ENCODE data around the gene CCND3.

CCND3 gene

DNA sequence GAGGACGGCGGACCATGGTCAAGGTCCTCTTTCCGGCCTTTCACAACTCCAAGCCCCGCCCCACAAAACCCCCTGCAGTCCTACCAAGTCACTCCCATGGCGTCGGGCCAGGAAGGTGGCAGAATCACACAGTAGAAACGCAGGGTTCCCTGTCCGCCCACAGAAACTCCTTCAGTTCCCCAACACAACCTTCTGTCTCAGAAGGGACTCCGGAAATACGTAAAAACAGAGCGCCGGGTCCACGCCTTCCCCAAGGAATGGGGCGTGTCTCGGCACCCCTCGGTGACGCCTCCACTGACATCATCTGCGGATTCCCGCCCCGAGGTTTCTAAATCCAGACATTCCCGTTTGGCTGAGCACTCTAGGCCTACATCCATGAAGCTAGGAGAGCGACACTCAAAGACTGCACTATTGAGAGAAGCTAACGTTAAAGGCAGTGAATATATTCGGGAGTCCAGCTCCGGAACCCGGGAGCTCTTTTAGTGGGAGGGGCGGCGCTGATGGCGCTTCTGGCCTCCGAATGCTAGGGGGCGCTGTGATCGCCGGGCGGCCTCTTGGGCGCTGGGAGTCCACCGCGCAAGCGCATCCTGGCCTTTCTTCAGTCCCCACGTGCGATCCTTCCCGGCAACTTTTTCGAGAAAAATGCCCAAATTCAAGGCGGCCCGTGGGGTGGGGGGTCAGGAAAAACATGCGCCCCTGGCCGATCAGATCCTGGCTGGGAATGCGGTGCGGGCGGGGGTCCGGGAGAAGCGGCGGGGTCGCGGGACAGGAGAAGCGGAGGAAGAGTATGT lies 20.5 kb downstream of the CCND3 start, which contains the start of the genes BYSL and MED20:
Gene BYSL (plus strand): TSS at position 579 of the 791 bp plus-strand sequence. CDS start 64 bp downstream, at position 643.
Gene MED20 (minus strand): TSS at position 219 of the 791 bp plus-strand sequence. CDS start 121 bp downstream, at position 98.
- no peak for TF ChIP-seq ZNF274 (IDR thresholded peaks at IDR 0.05; ENCODE audit: low read depth, low read length)
- H3K4me3 ChIP-seq (ENCODE audit: low read length) = peak within 1 kb of the TSS; percentile 73

DNA sequence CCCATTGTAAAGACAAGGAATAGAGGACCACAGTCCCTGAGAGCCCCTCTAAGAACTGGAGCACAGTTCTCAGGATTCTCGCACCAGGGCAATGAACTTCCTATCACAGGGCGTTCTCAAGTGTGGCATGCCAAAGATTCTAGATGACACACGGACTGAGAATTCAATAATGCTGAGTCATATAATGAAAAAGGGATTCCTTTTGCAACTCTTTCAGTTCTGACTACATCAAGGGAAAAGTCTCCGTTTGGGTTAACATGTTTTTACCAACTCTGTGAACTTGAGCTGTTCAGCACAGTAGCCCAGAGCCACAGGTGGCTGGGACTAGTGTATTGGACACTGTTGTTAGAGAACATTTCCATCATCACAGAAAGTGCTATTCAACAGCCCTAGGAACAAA lies 24.1 kb downstream of the CCND3 start:
- no peak for TF ChIP-seq ZNF274 (IDR thresholded peaks at IDR 0.05; ENCODE audit: low read depth, low read length)
- no peak overlapping the region for H3K4me3 ChIP-seq (ENCODE audit: low read length)

DNA sequence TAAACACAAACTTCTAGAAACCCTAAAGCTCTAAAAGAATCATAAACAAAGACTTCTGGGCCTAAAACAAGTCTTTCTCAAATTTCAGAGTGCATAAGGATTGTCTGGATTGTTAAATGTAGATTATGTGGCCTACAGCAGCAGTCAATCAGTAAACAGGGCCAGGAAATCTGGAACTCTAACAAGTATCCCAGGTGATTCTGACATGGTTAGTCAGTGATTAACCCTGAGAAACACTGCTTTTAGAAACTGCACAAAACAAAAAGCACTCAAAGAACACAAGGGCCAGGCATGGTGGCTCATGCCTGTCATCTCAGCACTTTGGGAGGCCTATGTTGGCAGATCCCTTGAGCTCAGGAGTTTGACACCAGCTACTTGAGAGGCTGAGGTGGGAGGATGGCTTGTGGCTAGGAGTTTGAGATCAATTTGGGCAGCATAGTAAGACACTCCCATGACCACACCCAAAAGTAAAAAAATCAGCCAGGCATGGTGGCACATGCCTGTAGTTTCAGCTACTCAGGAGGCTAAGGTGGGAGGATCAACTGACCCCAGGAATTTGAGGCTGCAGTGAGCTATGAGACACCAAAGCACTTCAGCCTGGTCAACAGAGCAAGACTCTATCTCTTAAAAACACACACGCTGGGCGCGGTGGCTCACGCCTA lies 26.6 kb downstream of the CCND3 start:
- no peak for TF ChIP-seq ZNF274 (IDR thresholded peaks at IDR 0.05; ENCODE audit: low read depth, low read length)
- no peak overlapping the region for H3K4me3 ChIP-seq (ENCODE audit: low read length)

GRCh38 chr6:41914343-41914742 lies 27.3 kb downstream of the CCND3 start:
- no peak overlapping the region for H3K4me3 ChIP-seq (ENCODE audit: low read length)
- TF ChIP-seq ZNF274 (IDR thresholded peaks at IDR 0.05; ENCODE audit: low read depth, low read length) = no peak

DNA sequence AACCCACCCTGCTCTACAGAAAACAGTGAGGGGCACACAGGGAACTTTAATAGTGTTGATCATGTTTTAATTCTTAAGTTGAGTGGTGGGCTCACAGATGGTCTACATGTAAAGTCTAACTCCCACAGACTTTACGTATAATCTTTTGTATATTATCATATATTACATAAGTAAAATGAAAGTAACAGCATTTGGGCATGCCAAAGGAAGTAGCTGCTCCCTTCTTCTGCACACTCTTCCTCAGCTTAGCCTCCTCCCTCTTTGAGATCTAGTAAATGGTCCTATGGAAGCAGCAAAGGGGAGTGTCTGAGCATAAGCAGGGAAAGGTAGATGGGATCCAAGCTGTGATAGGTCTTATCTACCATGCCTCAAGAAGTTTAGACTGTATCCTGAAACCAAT lies 31.9 kb downstream of the CCND3 start:
- TF ChIP-seq ZNF274 (IDR thresholded peaks at IDR 0.05; ENCODE audit: low read depth, low read length) = no peak
- H3K4me3 ChIP-seq (ENCODE audit: low read length) = no peak overlapping the region

- no peak for TF ChIP-seq ZNF274 (IDR thresholded peaks at IDR 0.05; ENCODE audit: low read depth, low read length)
- H3K4me3 ChIP-seq (ENCODE audit: low read length) = no peak overlapping the region
Observed at GRCh38 chr6:41901882-41902519, 39.6 kb downstream of the CCND3 start.

GRCh38 chr6:41900861-41901260 lies 40.7 kb downstream of the CCND3 start:
- no peak overlapping the region for H3K4me3 ChIP-seq (ENCODE audit: low read length)
- no peak for TF ChIP-seq ZNF274 (IDR thresholded peaks at IDR 0.05; ENCODE audit: low read depth, low read length)

- H3K4me3 ChIP-seq (ENCODE audit: low read length) = peak overlapping the region; percentile 90
- TF ChIP-seq ZNF274 (IDR thresholded peaks at IDR 0.05; ENCODE audit: low read depth, low read length) = no peak
Observed at GRCh38 chr6:41896281-41896680, 45.3 kb downstream of the CCND3 start.

DNA sequence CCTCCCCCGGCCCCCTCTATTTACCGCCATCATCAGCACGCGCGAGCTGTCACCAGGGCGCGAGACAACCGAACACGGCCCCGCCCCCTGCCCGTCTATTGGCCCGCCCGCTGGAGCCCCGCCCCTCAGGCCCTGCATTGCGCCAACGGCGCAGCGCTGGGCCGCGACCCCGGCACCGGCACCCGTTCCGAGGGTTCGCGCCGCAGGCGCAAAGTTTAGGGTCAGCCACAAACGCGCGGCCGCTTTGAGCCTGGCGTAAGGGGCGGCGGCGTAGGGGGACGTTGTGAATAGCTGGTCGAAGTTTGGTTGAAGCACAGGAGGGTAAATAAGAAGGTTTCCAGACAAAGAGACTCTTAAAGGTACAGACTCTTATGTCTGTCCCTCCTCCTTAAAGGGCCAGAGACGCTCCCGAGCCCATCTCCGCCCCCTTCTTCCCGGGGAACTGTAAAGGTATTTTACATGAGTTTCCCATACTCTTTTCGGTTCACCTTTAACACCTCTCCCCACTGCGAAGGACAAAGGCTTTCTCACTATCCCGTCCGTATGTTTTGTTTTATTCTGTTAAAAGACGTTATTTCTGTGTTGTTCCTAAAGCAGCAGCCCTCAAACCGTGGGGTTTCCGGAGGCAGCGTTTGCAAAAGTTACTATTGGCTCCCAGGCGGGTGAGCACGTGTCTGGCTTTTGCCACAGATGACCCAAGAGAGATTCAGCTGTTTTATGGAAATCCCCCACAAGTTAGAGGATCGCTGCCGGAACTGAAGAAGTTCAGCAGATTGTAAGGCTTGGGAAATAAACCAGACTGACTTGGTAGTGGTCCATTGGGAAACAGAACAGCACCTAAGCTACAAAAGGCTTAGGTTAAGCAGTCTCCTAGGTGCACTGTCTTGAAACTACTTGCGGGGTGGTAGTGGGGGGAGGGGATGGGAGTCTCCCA lies 46.0 kb downstream of the CCND3 start, which contains the start of gene USP49:
Gene USP49 (minus strand): TSS at position 76 of the 934 bp plus-strand sequence. CDS start 88,392 bp downstream, outside the sequence.
- TF ChIP-seq ZNF274 (IDR thresholded peaks at IDR 0.05; ENCODE audit: low read depth, low read length) = no peak
- peak within 1 kb of the TSS; percentile 90 for H3K4me3 ChIP-seq (ENCODE audit: low read length)

DNA sequence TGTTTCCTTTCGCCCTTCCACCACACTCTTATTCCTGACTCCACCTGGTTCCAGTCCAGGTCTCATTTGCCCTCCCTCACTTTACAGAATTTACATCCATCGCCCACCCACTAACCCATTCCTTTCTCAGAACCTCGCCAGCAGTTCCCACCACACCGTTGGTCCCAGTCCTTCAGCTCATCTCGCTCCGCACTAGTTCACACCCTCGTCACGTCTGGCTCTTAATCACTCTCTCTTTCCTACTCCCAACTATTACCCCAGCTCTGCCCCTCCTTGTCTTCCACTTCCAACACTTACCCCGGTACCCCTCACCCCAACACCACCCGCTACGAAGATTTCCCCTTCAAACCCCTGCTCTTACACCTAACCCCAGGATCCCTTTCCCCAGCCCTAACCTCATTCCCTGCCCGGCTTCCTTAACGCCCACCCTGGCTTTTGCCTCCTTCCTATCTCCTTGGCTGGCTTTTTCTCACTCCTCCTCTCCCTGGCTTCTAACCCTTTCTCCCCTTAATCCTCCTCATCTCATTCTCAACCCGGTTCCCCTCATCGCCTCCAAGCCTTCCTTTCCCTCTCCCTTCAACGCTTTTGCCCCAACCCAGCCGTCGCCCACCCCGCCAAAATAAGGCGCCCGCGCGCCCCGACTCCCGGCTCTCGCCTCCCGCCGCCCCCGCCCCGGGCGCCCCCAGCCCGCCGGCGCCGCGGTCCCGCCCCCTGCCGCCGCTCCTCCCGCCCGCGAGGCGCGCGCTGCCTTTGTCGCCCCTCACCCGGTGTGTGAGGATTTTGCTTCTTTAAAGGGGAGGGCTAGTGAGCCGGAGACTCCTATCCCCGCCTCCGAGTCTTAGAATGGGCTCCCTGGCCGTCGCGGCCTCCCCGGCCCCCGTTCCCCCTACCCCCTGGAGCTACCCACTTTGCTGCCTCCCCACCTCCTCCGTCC lies 47.0 kb downstream of the CCND3 start:
- no peak for TF ChIP-seq ZNF274 (IDR thresholded peaks at IDR 0.05; ENCODE audit: low read depth, low read length)
- H3K4me3 ChIP-seq (ENCODE audit: low read length) = peak overlapping the region; percentile 90

- no peak for TF ChIP-seq ZNF274 (IDR thresholded peaks at IDR 0.05; ENCODE audit: low read depth, low read length)
- H3K4me3 ChIP-seq (ENCODE audit: low read length) = no peak overlapping the region
Observed at GRCh38 chr6:41892921-41893564, 48.6 kb downstream of the CCND3 start.

DNA sequence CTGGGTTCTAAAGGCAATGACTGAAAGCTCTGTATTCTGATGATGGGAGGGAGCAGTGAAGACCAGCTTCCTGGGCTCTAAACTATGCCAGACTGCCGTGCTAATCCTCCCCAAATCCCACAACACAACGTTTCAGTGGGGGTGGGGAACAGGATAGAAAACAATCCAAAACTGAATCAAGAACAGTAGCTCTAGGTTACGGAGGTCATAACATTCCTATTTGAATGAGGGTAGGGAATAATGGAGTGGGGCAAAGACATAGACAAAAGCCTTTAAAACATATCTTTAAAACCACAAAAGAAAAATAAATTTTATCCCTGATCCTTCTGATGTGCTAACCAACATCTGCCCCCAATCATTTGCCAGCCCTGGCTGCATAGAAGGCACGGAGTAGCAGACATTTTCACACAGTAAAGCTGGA lies 54.3 kb downstream of the CCND3 start:
- no peak overlapping the region for H3K4me3 ChIP-seq (ENCODE audit: low read length)
- TF ChIP-seq ZNF274 (IDR thresholded peaks at IDR 0.05; ENCODE audit: low read depth, low read length) = no peak
